HepG2 (cell line): ENCODE measurements around the gene CXCR5. TPM values are rescaled to one million over a fixed set of nuclear protein-coding genes. Genes with fewer than 3 reads are reported as not detected.

Source experiments
- ATAC-seq: fragments of 200-7000 bp; cut with Tn5 transposase; 3 replicates; pipeline ENCODE4 v1.9.1; 2020; ENCODE audit warnings: mild to moderate bottlenecking, moderate library complexity
- BruUV-seq: library from RNA; stranded (reverse); fragments of 400-500 nt; replicated peaks from 2 replicates; lab custom pipeline; 2021; lab: Mats Ljungman, UMichigan
- CTCF ChIA-PET: fragments of 300-600 bp; formaldehyde crosslinking; extraction: SDS; loops from one replicate; lab custom pipeline; 2021; ENCODE audit warnings: low total read pairs, inconsistent platforms, low intra/inter-chr PET ratio; lab: Yijun Ruan, JAX
- POLR2A ChIA-PET: fragments of 350-600 bp; sonication (Branson Sonifier 250); formaldehyde crosslinking; loops from one replicate; lab custom pipeline; 2020; ENCODE audit warnings: antibody characterized with exemption, inconsistent platforms; lab: Yijun Ruan, JAX
- DNase-seq: peaks from one replicate; pipeline ENCODE4 v3.0.0-alpha.2; 2015; ENCODE audit warnings: low spot score
- FAIRE-seq: peaks from 3 replicates; lab custom pipeline; 2011; peaks lifted over from hg19 to GRCh38; lab: Jason Lieb, UNC
- H2AFZ ChIP-seq: one replicate; pipeline ENCODE4 v1.6.1; 2011; ENCODE audit warnings: low read length, inconsistent platforms
- H3K27ac ChIP-seq: fragments of 300-600 bp; 3 replicates; pipeline ENCODE4 v1.8.0; 2011; ENCODE audit warnings: mixed run types, mild to moderate bottlenecking, mixed read lengths, low read length, inconsistent platforms; ENCODE audit not compliant: insufficient read depth; ENCODE audit errors: extremely low read length
- H3K27me3 ChIP-seq, 2 experiments: fragments of 200-600 bp in 1 of 2; 2 replicates in 1 of 2; 3 replicates in 1 of 2; pipeline versions ENCODE4 v1.6.0 to v1.8.0; 2011; ENCODE audit warnings: low read length in 2 of 2, mild to moderate bottlenecking in 2 of 2, moderate library complexity in 2 of 2, inconsistent platforms in 1 of 2; ENCODE audit not compliant: insufficient read depth in 2 of 2, control insufficient read depth in 1 of 2
- H3K36me3 ChIP-seq, 2 experiments: fragments of 200-600 bp in 1 of 2; replicated peaks in 1 of 2; 2 replicates in 1 of 2; 3 replicates in 1 of 2; pipeline versions ENCODE4 v1.5.1 to v1.8.0; 2011; ENCODE audit warnings: low read length in 2 of 2, inconsistent platforms in 1 of 2; ENCODE audit not compliant: insufficient read depth in 2 of 2, control insufficient read depth in 1 of 2
- H3K4me1 ChIP-seq: 2 replicates; pipeline ENCODE4 v1.5.1; 2012; ENCODE audit warnings: low read length, inconsistent platforms; ENCODE audit not compliant: insufficient read depth
- H3K4me2 ChIP-seq: 2 replicates; pipeline ENCODE4 v1.6.0; 2011; ENCODE audit warnings: low read depth, low read length, inconsistent platforms
- H3K4me3 ChIP-seq, 3 experiments: fragments of 200-600 bp in 1 of 3; sonication (generic), shearing (Covaris generic) in 1 of 3; replicated peaks in 1 of 3; 2 replicates each; pipeline ENCODE4 v1.5.1; 2011 to 2016; ENCODE audit warnings: low read length in 3 of 3, inconsistent platforms in 2 of 3, low read depth in 2 of 3, mild to moderate bottlenecking in 2 of 3, control low read depth in 1 of 3, mixed read lengths in 1 of 3; ENCODE audit not compliant: insufficient read depth in 1 of 3
- H3K79me2 ChIP-seq: one replicate; pipeline ENCODE4 v1.6.1; 2011; ENCODE audit warnings: low read length, inconsistent platforms; ENCODE audit not compliant: insufficient read depth
- H3K9ac ChIP-seq: 2 replicates; pipeline ENCODE4 v1.6.0; 2011; ENCODE audit warnings: mild to moderate bottlenecking, low read depth, low read length, inconsistent platforms; ENCODE audit not compliant: insufficient read depth
- H3K9me3 ChIP-seq: 2 replicates; pipeline ENCODE4 v1.5.1; 2012; ENCODE audit warnings: mild to moderate bottlenecking, low read length
- H4K20me1 ChIP-seq: 2 replicates; pipeline ENCODE4 v1.6.0; 2011; ENCODE audit warnings: inconsistent platforms, mild to moderate bottlenecking, low read length, moderate library complexity; ENCODE audit not compliant: insufficient read depth
- CBFB ChIP-seq: sonication (generic); formaldehyde crosslinking; IDR thresholded peaks from 2 replicates; pipeline ENCODE4 v1.4.0; 2020; ENCODE audit warnings: missing genetic modification reagents
- CREB1 ChIP-seq, 2 experiments: fragments of 450-650 bp in 1 of 2; IDR thresholded peaks; 2 replicates each; pipeline ENCODE4 v1.6.1; 2016 to 2017; ENCODE audit warnings: control low read depth in 1 of 2, mild to moderate bottlenecking in 1 of 2, missing compliant biosample characterization in 1 of 2, missing genetic modification characterization in 1 of 2
- FOSL2 ChIP-seq: sonication (generic); formaldehyde crosslinking; IDR thresholded peaks from 2 replicates; pipeline ENCODE4 v1.4.0; 2020; ENCODE audit warnings: missing genetic modification reagents
- GATAD1 ChIP-seq: IDR thresholded peaks from 2 replicates; pipeline ENCODE4 v1.6.1; 2016; ENCODE audit warnings: missing genetic modification reagents, missing compliant biosample characterization
- HIVEP1 ChIP-seq: sonication (generic); formaldehyde crosslinking; IDR thresholded peaks from 2 replicates; pipeline ENCODE4 v1.4.0; 2020; ENCODE audit warnings: mild to moderate bottlenecking, missing genetic modification reagents
- HOXD1 ChIP-seq: sonication (generic); formaldehyde crosslinking; IDR thresholded peaks from 2 replicates; pipeline ENCODE4 v1.5.0; 2020; ENCODE audit warnings: missing genetic modification reagents
- KLF15 ChIP-seq: sonication (generic); formaldehyde crosslinking; IDR thresholded peaks from 2 replicates; pipeline ENCODE4 v1.8.1; 2023; ENCODE audit warnings: borderline replicate concordance, mild to moderate bottlenecking, inconsistent platforms, missing genetic modification reagents, mixed read lengths
- MYNN ChIP-seq: sonication (generic); formaldehyde crosslinking; IDR thresholded peaks from 2 replicates; pipeline ENCODE4 v1.4.0; 2020; ENCODE audit warnings: mild to moderate bottlenecking, low read depth, missing genetic modification reagents
- POLR2A ChIP-seq, 2 experiments: IDR thresholded peaks; 2 replicates each; pipeline ENCODE4 v1.6.1; 2011; ENCODE audit warnings: low read depth in 2 of 2, low read length in 2 of 2, mild to moderate bottlenecking in 1 of 2, moderate library complexity in 1 of 2; ENCODE audit not compliant: insufficient read depth in 1 of 2
- SRSF4 ChIP-seq: fragments of 200-400 bp; formaldehyde crosslinking; IDR thresholded peaks from one replicate; pipeline ENCODE4 v1.6.1; 2018; ENCODE audit warnings: mild to moderate bottlenecking, low read depth, low read length, moderate library complexity; ENCODE audit not compliant: poor library complexity, severe bottlenecking
- U2AF1 ChIP-seq: fragments of 200-400 bp; formaldehyde crosslinking; optimal IDR thresholded peaks from 2 replicates; pipeline ENCODE3; 2017; ENCODE audit warnings: mild to moderate bottlenecking, low read depth, low read length
- ZC3H4 ChIP-seq: sonication (generic); formaldehyde crosslinking; IDR thresholded peaks from 2 replicates; pipeline ENCODE4 v1.4.0; 2020; ENCODE audit warnings: missing genetic modification reagents, borderline replicate concordance
- ZNF615 ChIP-seq: sonication (generic); formaldehyde crosslinking; IDR thresholded peaks from 2 replicates; pipeline ENCODE4 v1.5.0; 2020; ENCODE audit warnings: mild to moderate bottlenecking, missing genetic modification reagents, borderline replicate concordance
- WGBS: methylation state at CpG from one replicate; pipeline ENCODE4 v1.1.6; 2017; ENCODE audit warnings: low lambda C conversion rate; 5-methylcytosine and 5-hydroxymethylcytosine counted together
- in situ Hi-C: cut with HindIII; loops from 2 replicates; pipeline ENCODE4 v1.10.0; 2017; ENCODE audit warnings: low pct_unique_long_range_greater_than_20kb; ENCODE audit not compliant: extremely low pct_ligation_motif_present
- intact Hi-C: fragments of 100-400 bp; cut with micrococcal nuclease; formaldehyde crosslinking; loops from one replicate; pipeline ENCODE4 v1.10.0; 2022; ENCODE audit not compliant: unreplicated experiment
- polyA plus RNA-seq, 8 experiments: library from polyadenylated mRNA; depleted of rRNA in 3 of 8; stranded (reverse) in 7 of 8; unstranded in 1 of 8; fragments of >200 nt; fragmentation: Illumina TruSeq in 4 of 8; extraction: Trizol in 4 of 8; gene quantifications; 2 replicates each; pipeline versions ENCODE4 v1.2.1 to v1.2.3, GENCODE V29; 2011 to 2016; ENCODE audit warnings: low read depth in 4 of 8, missing spikeins in 1 of 8, mixed read lengths in 1 of 8; ENCODE audit not compliant: insufficient read depth in 1 of 8
- total RNA-seq, 5 experiments: library from RNA; depleted of rRNA; stranded (reverse); fragments of >200 nt; fragmentation: Illumina TruSeq; extraction: Trizol; gene quantifications; 2 replicates each; pipeline ENCODE4 v1.2.3, GENCODE V29; 2016; ENCODE audit warnings: low read depth in 1 of 5
- TF ChIP-seq, protein P1 (sequence below): sonication (generic); formaldehyde crosslinking; IDR thresholded peaks from 2 replicates; pipeline ENCODE4 v1.5.1; 2020; ENCODE audit warnings: missing genetic modification reagents, mild to moderate bottlenecking, borderline replicate concordance
- TF ChIP-seq, protein P2 (sequence below): sonication (generic); formaldehyde crosslinking; IDR thresholded peaks from 2 replicates; pipeline ENCODE4 v1.4.0; 2020; ENCODE audit warnings: low read depth, mild to moderate bottlenecking, missing genetic modification reagents
- TF ChIP-seq, protein P3 (sequence below): sonication (generic); formaldehyde crosslinking; IDR thresholded peaks from 2 replicates; pipeline ENCODE4 v1.5.1; 2020; ENCODE audit warnings: missing genetic modification reagents, mild to moderate bottlenecking, borderline replicate concordance

CXCR5 gene
- total and polyA plus RNA-seq, 2 of the 13 experiments (the other 11 are each of a cell fraction or from before 2014, with no cell fraction given), result not detected

DNA sequence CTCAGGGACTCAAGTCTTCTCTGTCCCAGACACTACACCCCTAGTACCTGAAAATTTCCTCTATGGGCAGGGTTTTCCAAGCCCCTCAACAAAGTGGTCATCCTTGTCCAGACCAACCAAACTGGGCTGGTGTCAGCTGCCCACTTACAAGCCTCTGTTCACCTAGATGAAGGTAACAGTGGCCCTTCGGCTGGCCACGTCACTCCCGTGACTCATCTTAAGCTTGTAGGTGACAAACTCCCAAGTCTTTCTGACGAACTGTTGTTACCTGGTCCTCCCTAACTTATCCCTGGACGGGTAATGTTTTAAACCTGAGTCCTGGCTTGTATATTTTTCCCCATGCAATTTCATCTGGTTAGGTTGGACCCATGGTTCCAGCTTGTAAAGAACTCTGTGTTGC, 4.7 kb downstream of the CXCR5 start:
- FAIRE-seq, result no peak
- Histone ChIP-seq H3K9ac (no peak overlapping the region), H3K4me2 (peak overlapping the region; percentile 13; the same call in 1 of the 2 replicates), H3K36me3 (no peaks in the 10 kb centered on the region), H3K4me1 (peaks cover 37% of the 10 kb centered on the region), H2AFZ (no peak overlapping the region), H3K9me3 (no peaks in the 10 kb centered on the region), H3K27me3 (peaks cover 8 to 58% of the 10 kb centered on the region in 2 experiments), H3K4me3 (no peak overlapping the region), H4K20me1 (no peaks in the 10 kb centered on the region), H3K79me2 (no peaks in the 10 kb centered on the region), H3K27ac (no peak overlapping the region)
- no peak for DNase-seq
- no peak for ATAC-seq
- TF ChIP-seq SRSF4 (no peak), FOSL2 (CRISPR knock-in tag) (peak; percentile 24; the same call in 1 of the 2 replicates), U2AF1 (no peak), POLR2A (IDR thresholded peaks at IDR 0.05; ENCODE audit: insufficient read depth in 1 of 2, low read depth in 2 of 2, low read length in 2 of 2) (no peak), ZNF615 (CRISPR knock-in tag) (no peak), HOXD1 (CRISPR knock-in tag) (no peak), HIVEP1 (CRISPR knock-in tag) (no peak), KLF15 (CRISPR knock-in tag) (no peak), CBFB (CRISPR knock-in tag) (no peak), ZC3H4 (CRISPR knock-in tag) (no peak), CREB1 (IDR thresholded peaks at IDR 0.05) (peak; percentile 79), CREB1 (CRISPR knock-in tag; IDR thresholded peaks at IDR 0.05) (no peak), MYNN (no peak), GATAD1 (CRISPR knock-in tag) (no peak)
- TF ChIP-seq, protein P1, sequence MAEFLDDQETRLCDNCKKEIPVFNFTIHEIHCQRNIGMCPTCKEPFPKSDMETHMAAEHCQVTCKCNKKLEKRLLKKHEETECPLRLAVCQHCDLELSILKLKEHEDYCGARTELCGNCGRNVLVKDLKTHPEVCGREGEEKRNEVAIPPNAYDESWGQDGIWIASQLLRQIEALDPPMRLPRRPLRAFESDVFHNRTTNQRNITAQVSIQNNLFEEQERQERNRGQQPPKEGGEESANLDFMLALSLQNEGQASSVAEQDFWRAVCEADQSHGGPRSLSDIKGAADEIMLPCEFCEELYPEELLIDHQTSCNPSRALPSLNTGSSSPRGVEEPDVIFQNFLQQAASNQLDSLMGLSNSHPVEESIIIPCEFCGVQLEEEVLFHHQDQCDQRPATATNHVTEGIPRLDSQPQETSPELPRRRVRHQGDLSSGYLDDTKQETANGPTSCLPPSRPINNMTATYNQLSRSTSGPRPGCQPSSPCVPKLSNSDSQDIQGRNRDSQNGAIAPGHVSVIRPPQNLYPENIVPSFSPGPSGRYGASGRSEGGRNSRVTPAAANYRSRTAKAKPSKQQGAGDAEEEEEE (CRISPR knock-in tag), result no peak
- TF ChIP-seq, protein P2, sequence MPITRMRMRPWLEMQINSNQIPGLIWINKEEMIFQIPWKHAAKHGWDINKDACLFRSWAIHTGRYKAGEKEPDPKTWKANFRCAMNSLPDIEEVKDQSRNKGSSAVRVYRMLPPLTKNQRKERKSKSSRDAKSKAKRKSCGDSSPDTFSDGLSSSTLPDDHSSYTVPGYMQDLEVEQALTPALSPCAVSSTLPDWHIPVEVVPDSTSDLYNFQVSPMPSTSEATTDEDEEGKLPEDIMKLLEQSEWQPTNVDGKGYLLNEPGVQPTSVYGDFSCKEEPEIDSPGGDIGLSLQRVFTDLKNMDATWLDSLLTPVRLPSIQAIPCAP (CRISPR knock-in tag), result no peak
- TF ChIP-seq, protein P3, sequence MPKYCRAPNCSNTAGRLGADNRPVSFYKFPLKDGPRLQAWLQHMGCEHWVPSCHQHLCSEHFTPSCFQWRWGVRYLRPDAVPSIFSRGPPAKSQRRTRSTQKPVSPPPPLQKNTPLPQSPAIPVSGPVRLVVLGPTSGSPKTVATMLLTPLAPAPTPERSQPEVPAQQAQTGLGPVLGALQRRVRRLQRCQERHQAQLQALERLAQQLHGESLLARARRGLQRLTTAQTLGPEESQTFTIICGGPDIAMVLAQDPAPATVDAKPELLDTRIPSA, result no peak
- no TSS peak for BruUV-seq
- intact Hi-C loops (no loop called here), in situ Hi-C loops (no loop called here)
- ChIA-PET CTCF (no interaction called here), POLR2A (no interaction called here)
- WGBS, result 18% methylated on average over 2 of the region's 5 CpGs
